Ascending aorta (tissue), 2 donors: Measurements from ENCODE around the gene SH2D3A. TPM values are rescaled to one million over a fixed set of nuclear protein-coding genes. Genes with fewer than 3 reads are reported as not detected.

Experiments used
- DNase-seq, 2 donors: peaks; one replicate each; pipeline ENCODE4 v3.0.0-alpha.2; 2019; ENCODE audit warnings: low spot score in 2 of 2
- H3K27ac ChIP-seq, 2 donors: fragments of 200-600 bp; sonication (generic); one replicate each; pipeline ENCODE4 v1.5.1; 2016 to 2017; ENCODE audit warnings: mild to moderate bottlenecking in 1 of 2
- H3K27me3 ChIP-seq: fragments of 200-600 bp; sonication (generic); one replicate; pipeline ENCODE4 v1.5.1; 2017
- H3K36me3 ChIP-seq, 2 donors: fragments of 200-600 bp; sonication (generic); one replicate each; pipeline ENCODE4 v1.5.1; 2016
- H3K4me1 ChIP-seq, 2 donors: fragments of 200-600 bp; sonication (generic); one replicate each; pipeline ENCODE4 v1.5.1; 2016 to 2017; ENCODE audit warnings: mild to moderate bottlenecking in 1 of 2
- H3K4me3 ChIP-seq, 2 donors: fragments of 200-600 bp; sonication (generic); one replicate each; pipeline ENCODE4 v1.5.1; 2016 to 2017; ENCODE audit warnings: mild to moderate bottlenecking in 1 of 2
- H3K9me3 ChIP-seq, 2 donors: fragments of 200-600 bp; sonication (generic); one replicate each; pipeline ENCODE4 v1.5.1; 2016
- intact Hi-C: fragments of 100-400 bp; cut with DNase I; formaldehyde crosslinking; loops from one replicate; pipeline ENCODE4 v1.15.1; 2023
- total RNA-seq: library from RNA; depleted of rRNA; stranded (reverse); fragments of >200 nt; gene quantifications from one replicate; pipeline ENCODE4 v1.1.0, GENCODE V29; 2016
- TF ChIP-seq, protein P1 (sequence below), 3 experiments: fragments of 200-600 bp in 2 of 3; fragments of 450-650 bp in 1 of 3; sonication (generic) in 2 of 3; IDR thresholded peaks; one replicate each; pipeline ENCODE4 v1.5.1; 2016 to 2019; ENCODE audit warnings: antibody characterized with exemption in 3 of 3, mild to moderate bottlenecking in 1 of 3, moderate library complexity in 1 of 3

The SH2D3A gene
- total RNA-seq, 1 donor from 2014 or later = not detected

DNA sequence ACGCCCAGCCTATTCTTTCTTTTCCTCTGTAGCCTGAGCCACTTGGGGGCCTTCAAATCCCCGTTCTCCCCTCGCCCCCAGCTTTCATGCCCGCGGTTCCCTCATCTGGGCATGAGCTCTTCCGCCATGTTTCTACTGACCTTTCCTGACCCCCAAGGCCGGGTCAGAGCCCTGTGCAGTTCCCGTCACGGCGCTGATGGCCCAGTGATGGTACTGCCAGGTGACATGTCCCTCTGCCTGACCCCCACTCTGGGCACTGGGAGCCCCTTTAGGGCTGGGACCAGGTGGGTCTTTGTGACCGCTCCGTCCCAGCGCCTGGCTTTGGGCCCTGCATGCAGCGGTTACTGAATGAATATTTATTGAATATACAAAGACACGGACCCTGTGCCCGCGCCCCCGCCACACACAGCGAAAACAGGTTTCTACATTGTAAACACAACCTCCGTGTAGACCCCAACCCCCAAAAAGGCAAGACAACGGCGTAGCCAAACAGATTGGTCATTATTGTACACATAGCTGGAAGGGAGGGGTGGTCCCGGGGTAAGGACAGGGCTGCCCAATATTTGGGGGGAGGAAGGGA lies 37.6 kb downstream of the SH2D3A start:
- H3K4me3 ChIP-seq = no peak overlapping the region
- H3K36me3 ChIP-seq = peaks cover 18 to 32% of the 10 kb centered on the region in 2 donors
- DNase-seq = no peak
- H3K9me3 ChIP-seq = no peaks in the 10 kb centered on the region
- peak overlapping the region in 1 of 2 donors; percentile 11 for H3K27ac ChIP-seq
- TF ChIP-seq, protein P1, sequence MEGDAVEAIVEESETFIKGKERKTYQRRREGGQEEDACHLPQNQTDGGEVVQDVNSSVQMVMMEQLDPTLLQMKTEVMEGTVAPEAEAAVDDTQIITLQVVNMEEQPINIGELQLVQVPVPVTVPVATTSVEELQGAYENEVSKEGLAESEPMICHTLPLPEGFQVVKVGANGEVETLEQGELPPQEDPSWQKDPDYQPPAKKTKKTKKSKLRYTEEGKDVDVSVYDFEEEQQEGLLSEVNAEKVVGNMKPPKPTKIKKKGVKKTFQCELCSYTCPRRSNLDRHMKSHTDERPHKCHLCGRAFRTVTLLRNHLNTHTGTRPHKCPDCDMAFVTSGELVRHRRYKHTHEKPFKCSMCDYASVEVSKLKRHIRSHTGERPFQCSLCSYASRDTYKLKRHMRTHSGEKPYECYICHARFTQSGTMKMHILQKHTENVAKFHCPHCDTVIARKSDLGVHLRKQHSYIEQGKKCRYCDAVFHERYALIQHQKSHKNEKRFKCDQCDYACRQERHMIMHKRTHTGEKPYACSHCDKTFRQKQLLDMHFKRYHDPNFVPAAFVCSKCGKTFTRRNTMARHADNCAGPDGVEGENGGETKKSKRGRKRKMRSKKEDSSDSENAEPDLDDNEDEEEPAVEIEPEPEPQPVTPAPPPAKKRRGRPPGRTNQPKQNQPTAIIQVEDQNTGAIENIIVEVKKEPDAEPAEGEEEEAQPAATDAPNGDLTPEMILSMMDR (IDR thresholded peaks at IDR 0.05) = no peak
- no peaks in the 10 kb centered on the region for H3K4me1 ChIP-seq
- H3K27me3 ChIP-seq = no peaks in the 10 kb centered on the region
- intact Hi-C loops = loop anchor here (10.0 kb wide), 3 partner anchors 305 to 1105 kb away; partner anchors contain the start of genes KHSRP, SAFB, SAFB2 and ZNF358

GRCh38 chr19:6728346-6728745 lies 38.9 kb downstream of the SH2D3A start:
- Histone ChIP-seq H3K4me3 (no peak overlapping the region), H3K36me3 (peaks cover 17 to 27% of the 10 kb centered on the region in 2 donors), H3K9me3 (no peaks in the 10 kb centered on the region), H3K27ac (no peak overlapping the region), H3K4me1 (peaks cover 0 to under 1% of the 10 kb centered on the region in 2 donors), H3K27me3 (no peaks in the 10 kb centered on the region)
- TF ChIP-seq, protein P1 (IDR thresholded peaks at IDR 0.05) = no peak
- intact Hi-C loops = no loop called here
- no peak for DNase-seq

DNA sequence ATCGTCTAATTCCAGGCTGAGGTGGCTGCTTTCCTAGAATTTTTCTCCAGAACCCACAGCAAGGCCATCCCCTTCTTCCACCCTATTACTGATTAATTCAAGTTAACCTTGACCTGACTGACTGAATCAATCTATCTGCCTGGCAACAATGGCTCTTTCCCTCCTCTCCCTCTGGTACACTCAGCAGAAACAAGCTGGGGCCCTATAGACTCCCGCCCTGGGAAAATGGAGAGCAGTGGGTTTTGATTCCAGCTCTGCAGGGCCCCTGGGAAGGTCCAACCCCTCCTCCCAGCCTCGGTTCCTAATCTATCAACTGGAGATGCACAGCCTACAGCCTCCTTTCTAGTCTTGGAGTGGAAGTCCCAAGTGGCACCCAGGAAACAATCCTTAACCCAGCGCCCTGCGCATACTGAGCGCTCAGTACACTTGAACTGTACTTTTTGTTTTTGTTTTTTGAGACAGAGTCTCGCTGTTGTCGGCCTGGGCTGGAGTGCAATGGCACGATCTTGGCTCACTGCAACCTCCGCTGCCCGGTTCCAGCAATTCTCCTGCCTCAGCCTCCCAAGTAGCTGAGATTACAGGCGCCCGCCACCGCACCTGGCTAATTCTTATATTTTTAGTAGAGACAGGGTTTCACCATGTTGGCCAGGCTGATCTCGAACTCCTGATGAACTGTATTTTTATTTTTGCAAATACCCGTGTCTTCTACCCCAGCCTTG lies 41.6 kb downstream of the SH2D3A start:
- intact Hi-C loops = no loop called here
- Histone ChIP-seq H3K4me1 (peaks cover 0 to 3% of the 10 kb centered on the region in 2 donors), H3K9me3 (no peaks in the 10 kb centered on the region), H3K27ac (no peak overlapping the region), H3K36me3 (peaks cover 0 to under 1% of the 10 kb centered on the region in 2 donors), H3K4me3 (no peak overlapping the region), H3K27me3 (no peaks in the 10 kb centered on the region)
- no peak for DNase-seq
- TF ChIP-seq, protein P1 (IDR thresholded peaks at IDR 0.05) = no peak

GRCh38 chr19:6724631-6725492 lies 42.4 kb downstream of the SH2D3A start:
- H3K4me3 ChIP-seq = no peak overlapping the region
- H3K36me3 ChIP-seq = no peaks in the 10 kb centered on the region
- no peak overlapping the region for H3K27ac ChIP-seq
- peaks cover 0 to 3% of the 10 kb centered on the region in 2 donors for H3K4me1 ChIP-seq
- H3K27me3 ChIP-seq = no peaks in the 10 kb centered on the region
- no peak for DNase-seq
- intact Hi-C loops = no loop called here
- H3K9me3 ChIP-seq = no peaks in the 10 kb centered on the region
- TF ChIP-seq, protein P1 (IDR thresholded peaks at IDR 0.05) = no peak

GRCh38 chr19:6723738-6724137 lies 43.5 kb downstream of the SH2D3A start:
- Histone ChIP-seq H3K27ac (no peak overlapping the region), H3K9me3 (no peaks in the 10 kb centered on the region), H3K4me1 (peaks cover 0 to 3% of the 10 kb centered on the region in 2 donors), H3K4me3 (no peak overlapping the region), H3K27me3 (no peaks in the 10 kb centered on the region), H3K36me3 (no peaks in the 10 kb centered on the region)
- no peak for DNase-seq
- TF ChIP-seq, protein P1 (IDR thresholded peaks at IDR 0.05) = no peak
- intact Hi-C loops = no loop called here
